HepG2 (cell line): ENCODE measurements around the gene PCBP1. TPM values are rescaled to one million over a fixed set of nuclear protein-coding genes. Genes with fewer than 3 reads are reported as not detected.
A peak's percentile ranks its signal among the peaks of the same experiment; 100 is the strongest.

ENCODE experiments used
- BRCA1 ChIP-seq: sonication (generic); formaldehyde crosslinking; IDR thresholded peaks from 2 replicates; pipeline ENCODE4 v1.4.0; 2020; ENCODE audit warnings: missing genetic modification reagents
- DMTF1 ChIP-seq: sonication (generic); formaldehyde crosslinking; IDR thresholded peaks from 2 replicates; pipeline ENCODE4 v1.4.0; 2020; ENCODE audit warnings: mild to moderate bottlenecking, missing genetic modification reagents
- DPF2 ChIP-seq: sonication (generic); formaldehyde crosslinking; IDR thresholded peaks from 2 replicates; pipeline ENCODE4 v1.4.0; 2020; ENCODE audit warnings: mild to moderate bottlenecking, low read depth, missing genetic modification reagents, borderline replicate concordance
- HMGXB3 ChIP-seq: sonication (generic); formaldehyde crosslinking; IDR thresholded peaks from 2 replicates; pipeline ENCODE4 v1.4.0; 2020; ENCODE audit warnings: missing genetic modification reagents, borderline replicate concordance
- MAFG ChIP-seq: sonication (generic); formaldehyde crosslinking; IDR thresholded peaks from 2 replicates; pipeline ENCODE4 v1.5.1; 2020; ENCODE audit warnings: mild to moderate bottlenecking, missing genetic modification reagents
- MIXL1 ChIP-seq: IDR thresholded peaks from 2 replicates; pipeline ENCODE4 v1.6.1; 2016
- NFKB2 ChIP-seq: sonication (generic); formaldehyde crosslinking; IDR thresholded peaks from 2 replicates; pipeline ENCODE4 v1.4.0; 2020; ENCODE audit warnings: missing genetic modification reagents, borderline replicate concordance
- SRY ChIP-seq: sonication (generic); formaldehyde crosslinking; IDR thresholded peaks from 2 replicates; pipeline ENCODE4 v1.8.0; 2022; ENCODE audit warnings: mild to moderate bottlenecking, missing genetic modification reagents
- THAP9 ChIP-seq: sonication (generic); formaldehyde crosslinking; IDR thresholded peaks from 2 replicates; pipeline ENCODE4; 2020; ENCODE audit warnings: missing genetic modification reagents, mild to moderate bottlenecking, borderline replicate concordance
- ZKSCAN1 ChIP-seq: fragments of 150-350 bp; IDR thresholded peaks from 2 replicates; pipeline ENCODE4 v1.6.1; 2014; ENCODE audit warnings: low read length
- ZNF280B ChIP-seq: sonication (generic); formaldehyde crosslinking; IDR thresholded peaks from 2 replicates; pipeline ENCODE4 v1.5.0; 2020; ENCODE audit warnings: missing genetic modification reagents, mild to moderate bottlenecking, borderline replicate concordance
- ZNF574 ChIP-seq: sonication (generic); formaldehyde crosslinking; IDR thresholded peaks from 2 replicates; pipeline ENCODE4 v1.4.0; 2020; ENCODE audit warnings: missing genetic modification reagents
- ZNF589 ChIP-seq: sonication (generic); formaldehyde crosslinking; conservative IDR thresholded peaks from 2 replicates; pipeline ENCODE4 v1.8.0; 2022; ENCODE audit warnings: mild to moderate bottlenecking, moderate library complexity, missing genetic modification reagents
- ZNF674 ChIP-seq: sonication (generic); formaldehyde crosslinking; IDR thresholded peaks from 2 replicates; pipeline ENCODE4 v1.5.0; 2020; ENCODE audit warnings: low read depth, mild to moderate bottlenecking, missing genetic modification reagents
- polyA plus RNA-seq, 8 experiments: library from polyadenylated mRNA; depleted of rRNA in 3 of 8; stranded (reverse) in 7 of 8; unstranded in 1 of 8; fragments of >200 nt; fragmentation: Illumina TruSeq in 4 of 8; extraction: Trizol in 4 of 8; gene quantifications; 2 replicates each; pipeline versions ENCODE4 v1.2.1 to v1.2.3, GENCODE V29; 2011 to 2016; ENCODE audit warnings: low read depth in 4 of 8, missing spikeins in 1 of 8, mixed read lengths in 1 of 8; ENCODE audit not compliant: insufficient read depth in 1 of 8
- total RNA-seq, 5 experiments: library from RNA; depleted of rRNA; stranded (reverse); fragments of >200 nt; fragmentation: Illumina TruSeq; extraction: Trizol; gene quantifications; 2 replicates each; pipeline ENCODE4 v1.2.3, GENCODE V29; 2016; ENCODE audit warnings: low read depth in 1 of 5

The PCBP1 gene
- total and polyA plus RNA-seq, 2 of the 13 experiments (the other 11 are each of a cell fraction or from before 2014, with no cell fraction given), result 32.0 to 137 TPM

- TF ChIP-seq DMTF1 (CRISPR knock-in tag), result no peak
- TF ChIP-seq ZNF280B (CRISPR knock-in tag), result no peak
- no peak for TF ChIP-seq ZNF589 (CRISPR knock-in tag)
- no peak for TF ChIP-seq MAFG (CRISPR knock-in tag)
- no peak; the same call in 1 of the 2 replicates for TF ChIP-seq THAP9
- TF ChIP-seq BRCA1 (CRISPR knock-in tag), result no peak
- TF ChIP-seq HMGXB3 (CRISPR knock-in tag), result 0 out of 2 replicates have a peak, but pooled peaks have one; percentile 17
- TF ChIP-seq MIXL1, result no peak
- no peak for TF ChIP-seq ZKSCAN1
- TF ChIP-seq SRY (CRISPR knock-in tag), result no peak
- no peak for TF ChIP-seq ZNF574 (CRISPR knock-in tag)
- no peak for TF ChIP-seq NFKB2 (CRISPR knock-in tag)
- TF ChIP-seq ZNF674 (CRISPR knock-in tag), result no peak
- TF ChIP-seq DPF2 (CRISPR knock-in tag), result no peak
These were observed 7.9 kb downstream of the PCBP1 start (continued) for GRCh38 chr2:70094978-70095719.
